Transverse colon (tissue), 4 donors: Measurements from ENCODE around the gene SUGCT.

ENCODE experiments used
- CTCF ChIP-seq, 5 experiments: fragments of 200-600 bp in 3 of 5; fragments of 450-650 bp in 2 of 5; sonication (generic) in 3 of 5; IDR thresholded peaks; 1 replicate in 2 of 5; 2 replicates in 3 of 5; pipeline ENCODE4 v1.5.1; 2016 to 2017; ENCODE audit warnings: antibody characterized with exemption in 5 of 5, inconsistent platforms in 3 of 5, mild to moderate bottlenecking in 2 of 5, moderate library complexity in 1 of 5
- EP300 ChIP-seq: sonication (generic); formaldehyde crosslinking; IDR thresholded peaks from one replicate; pipeline ENCODE4 v1.6.1; 2017; ENCODE audit warnings: antibody characterized with exemption, low read depth
- POLR2A ChIP-seq: fragments of 450-650 bp; IDR thresholded peaks from one replicate; pipeline ENCODE4 v1.6.1; 2016; ENCODE audit warnings: antibody characterized with exemption, mild to moderate bottlenecking, moderate library complexity
- POLR2AphosphoS5 ChIP-seq, 3 donors: sonication (generic); formaldehyde crosslinking; IDR thresholded peaks; one replicate each; pipeline ENCODE4 v1.6.1; 2016; ENCODE audit warnings: antibody characterized with exemption in 3 of 3

- TF ChIP-seq POLR2A: no peak
- no peak for TF ChIP-seq POLR2AphosphoS5 (IDR thresholded peaks at IDR 0.05)
- TF ChIP-seq EP300: no peak
- no peak for TF ChIP-seq CTCF (IDR thresholded peaks at IDR 0.05)
These were observed 615.1 kb downstream of the SUGCT start for GRCh38 chr7:40749877-40750276.
